Coronary artery (tissue), 2 donors: ENCODE measurements around the gene GRPEL1.

Experiments used
- DNase-seq: peaks from one replicate; pipeline ENCODE4 v3.0.0-alpha.2; 2017; ENCODE audit warnings: low spot score
- H3K27ac ChIP-seq, 2 donors: fragments of 200-600 bp; sonication (generic); one replicate each; pipeline ENCODE4 v1.5.1; 2016 to 2019
- H3K4me3 ChIP-seq: fragments of 200-600 bp; sonication (generic); 2 replicates; pipeline ENCODE4 v1.5.1; 2016; ENCODE audit warnings: mild to moderate bottlenecking, moderate library complexity
- TF ChIP-seq, protein P1 (sequence below): fragments of 200-600 bp; sonication (generic); IDR thresholded peaks from one replicate; pipeline ENCODE4 v1.5.1; 2019; ENCODE audit warnings: antibody characterized with exemption

Gene GRPEL1

DNA sequence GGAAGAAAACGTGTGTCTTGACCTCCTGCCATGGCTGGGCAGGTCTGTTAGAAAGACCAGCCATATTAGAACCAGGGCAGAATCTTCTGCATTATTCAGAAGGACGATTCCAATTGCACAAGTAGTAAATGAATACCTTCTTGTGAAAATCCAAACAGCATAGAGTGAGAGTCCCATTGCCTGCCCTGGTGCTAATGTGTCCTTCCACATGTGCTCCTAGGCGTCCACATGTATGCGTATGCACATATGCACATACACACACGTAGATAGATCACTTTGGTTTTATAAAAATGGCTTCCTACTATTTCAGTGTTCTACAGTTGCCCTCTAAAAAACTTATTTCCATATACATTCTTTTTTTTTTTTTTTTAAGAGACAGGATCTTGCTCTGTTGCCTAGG lies 10.2 kb upstream of the GRPEL1 start:
- TF ChIP-seq, protein P1, sequence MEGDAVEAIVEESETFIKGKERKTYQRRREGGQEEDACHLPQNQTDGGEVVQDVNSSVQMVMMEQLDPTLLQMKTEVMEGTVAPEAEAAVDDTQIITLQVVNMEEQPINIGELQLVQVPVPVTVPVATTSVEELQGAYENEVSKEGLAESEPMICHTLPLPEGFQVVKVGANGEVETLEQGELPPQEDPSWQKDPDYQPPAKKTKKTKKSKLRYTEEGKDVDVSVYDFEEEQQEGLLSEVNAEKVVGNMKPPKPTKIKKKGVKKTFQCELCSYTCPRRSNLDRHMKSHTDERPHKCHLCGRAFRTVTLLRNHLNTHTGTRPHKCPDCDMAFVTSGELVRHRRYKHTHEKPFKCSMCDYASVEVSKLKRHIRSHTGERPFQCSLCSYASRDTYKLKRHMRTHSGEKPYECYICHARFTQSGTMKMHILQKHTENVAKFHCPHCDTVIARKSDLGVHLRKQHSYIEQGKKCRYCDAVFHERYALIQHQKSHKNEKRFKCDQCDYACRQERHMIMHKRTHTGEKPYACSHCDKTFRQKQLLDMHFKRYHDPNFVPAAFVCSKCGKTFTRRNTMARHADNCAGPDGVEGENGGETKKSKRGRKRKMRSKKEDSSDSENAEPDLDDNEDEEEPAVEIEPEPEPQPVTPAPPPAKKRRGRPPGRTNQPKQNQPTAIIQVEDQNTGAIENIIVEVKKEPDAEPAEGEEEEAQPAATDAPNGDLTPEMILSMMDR, result no peak
- Histone ChIP-seq H3K4me3 (no peak overlapping the region), H3K27ac (no peak overlapping the region)
- DNase-seq, result no peak

DNA sequence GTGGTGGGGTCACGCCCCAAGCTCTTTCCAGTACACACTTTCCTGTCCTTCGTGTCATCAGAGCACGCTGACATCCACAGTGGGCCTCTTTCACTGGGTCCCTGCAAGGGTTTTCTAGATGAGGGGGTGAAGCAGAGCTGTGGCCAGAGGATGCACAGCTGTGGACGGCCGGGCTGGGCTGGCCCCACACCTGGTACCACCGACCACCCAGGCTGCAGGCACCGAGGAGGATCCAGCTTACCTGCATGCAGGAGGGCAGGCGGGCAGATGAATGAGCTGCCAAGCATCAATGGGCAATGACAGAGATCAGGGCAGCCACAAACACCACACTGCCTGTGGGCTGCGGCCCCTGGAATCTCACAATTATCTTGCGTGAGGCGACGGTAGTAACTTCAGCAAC lies 9.5 kb upstream of the GRPEL1 start:
- TF ChIP-seq, protein P1, result no peak
- Histone ChIP-seq H3K4me3 (no peak overlapping the region), H3K27ac (no peak overlapping the region)
- DNase-seq, result no peak

DNA sequence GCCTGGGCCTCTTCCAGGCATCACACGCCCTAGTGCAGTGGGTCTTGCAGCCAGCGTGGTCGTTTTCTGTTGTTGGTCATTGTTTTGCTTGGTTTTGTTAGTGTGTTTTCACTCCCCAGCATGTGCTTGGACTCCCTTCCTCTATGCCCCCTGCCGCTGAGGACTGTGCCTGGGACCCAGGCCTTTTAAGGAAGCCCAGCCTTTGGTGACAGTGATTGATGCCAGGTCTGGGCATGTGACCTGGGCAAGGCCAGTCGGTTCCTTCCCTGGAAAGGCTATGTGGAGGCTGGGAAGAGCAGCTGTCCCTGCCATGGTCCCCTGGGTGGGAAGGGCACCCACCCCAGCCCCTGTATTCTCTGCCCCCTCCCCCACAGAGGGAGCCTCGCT lies 8.8 kb upstream of the GRPEL1 start:
- no peak for DNase-seq
- TF ChIP-seq, protein P1, result no peak
- Histone ChIP-seq H3K4me3 (no peak overlapping the region), H3K27ac (no peak overlapping the region)

DNA sequence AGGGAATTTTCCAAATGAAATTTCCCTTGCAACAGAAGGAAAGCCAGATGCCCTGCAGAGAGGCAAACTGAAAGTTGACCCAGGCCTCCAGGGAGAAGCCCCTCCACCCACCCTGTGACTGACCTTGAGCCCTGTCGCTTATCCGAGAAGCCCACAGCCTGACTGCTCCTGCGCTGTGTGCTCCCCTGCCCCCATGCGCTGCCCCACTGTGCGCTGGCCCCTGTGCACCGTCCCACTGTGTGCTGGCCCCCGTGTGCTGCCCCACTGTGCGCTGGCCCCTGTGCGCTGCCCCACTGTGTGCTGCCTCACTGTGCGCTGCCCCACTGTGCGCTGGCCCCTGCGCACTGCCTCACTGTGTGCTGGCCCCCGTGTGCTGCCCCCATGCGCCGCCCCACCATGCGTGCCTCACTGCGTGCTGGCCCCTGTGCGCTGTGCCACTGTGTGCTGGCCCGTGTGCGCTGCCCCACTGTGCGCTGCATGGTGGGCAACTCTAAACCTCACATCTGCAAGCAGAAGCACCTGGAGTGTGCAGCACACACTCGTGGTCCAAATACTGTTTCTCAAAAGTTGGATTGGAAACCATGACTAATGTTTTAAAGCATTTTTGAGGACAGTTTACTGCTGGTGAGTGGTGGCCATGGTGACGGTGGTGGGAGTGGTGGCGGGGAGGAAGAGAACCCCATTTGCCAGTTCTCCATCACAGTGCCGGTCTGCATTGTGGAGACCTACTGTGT lies 8.3 kb upstream of the GRPEL1 start:
- no peak overlapping the region for H3K4me3 ChIP-seq
- DNase-seq, result no peak
- TF ChIP-seq, protein P1, result no peak
- H3K27ac ChIP-seq, result no peak overlapping the region

DNA sequence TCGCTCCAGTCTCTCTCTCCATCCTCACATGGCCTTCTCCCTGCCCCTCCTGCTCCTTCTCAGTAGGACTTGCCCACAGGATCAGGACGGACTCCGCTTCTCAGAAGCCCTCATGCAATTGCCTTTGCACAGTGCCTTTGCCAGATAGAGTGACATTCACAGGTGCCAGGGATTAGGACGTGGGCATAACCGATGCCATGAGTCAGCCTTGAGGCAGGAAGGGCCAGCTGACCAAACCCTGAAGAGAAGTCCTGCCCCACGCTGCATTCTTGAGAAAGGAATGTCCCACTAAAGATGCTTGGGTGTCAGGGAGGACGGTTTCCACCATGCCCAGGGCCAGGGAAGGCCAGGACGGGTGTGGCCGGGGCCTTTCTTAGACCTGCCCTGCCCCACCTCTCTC lies 6.6 kb upstream of the GRPEL1 start:
- no peak overlapping the region for H3K4me3 ChIP-seq
- H3K27ac ChIP-seq, result no peak overlapping the region
- TF ChIP-seq, protein P1, result no peak
- DNase-seq, result no peak

DNA sequence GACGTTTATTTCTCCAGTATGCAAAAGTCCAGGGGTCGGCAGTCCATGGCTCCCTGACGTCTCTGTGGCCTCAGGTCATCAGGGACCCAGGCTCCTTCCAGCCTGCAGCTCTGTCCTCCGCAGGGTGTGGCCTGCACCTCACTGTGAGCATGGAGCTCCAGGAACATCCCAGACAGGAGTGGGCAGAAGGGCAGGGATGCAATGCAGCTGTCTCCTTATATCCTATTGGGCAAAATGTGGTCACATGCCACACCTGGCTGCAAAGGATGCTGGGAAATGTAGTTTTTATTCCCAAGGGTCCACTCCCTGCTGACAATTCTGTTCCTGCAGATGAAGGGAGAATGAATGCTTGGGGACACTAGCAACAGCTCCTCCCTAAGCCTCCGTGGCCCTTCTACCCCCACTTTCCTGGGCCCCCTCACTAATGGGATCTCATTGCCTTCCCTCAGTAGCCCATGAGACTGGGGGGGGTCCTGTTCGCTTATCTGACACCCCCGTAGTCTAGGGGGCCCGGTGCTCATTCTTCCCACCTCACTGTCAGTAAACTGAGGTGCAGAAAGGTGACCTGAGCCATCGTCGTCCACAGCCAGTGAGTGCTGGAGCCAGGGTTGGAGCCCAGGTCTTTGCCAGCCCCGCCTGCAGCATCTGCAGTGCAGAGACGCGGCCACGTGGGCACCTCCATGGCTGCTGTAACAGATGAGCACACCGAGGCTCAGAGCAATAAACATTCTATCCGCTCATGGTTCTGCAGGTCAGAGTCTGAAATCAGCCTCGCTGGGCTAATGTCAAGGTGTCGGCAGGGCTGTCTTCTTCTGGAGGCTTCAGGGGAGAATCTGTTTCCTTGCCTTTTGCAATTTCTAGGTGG lies 5.9 kb upstream of the GRPEL1 start:
- H3K4me3 ChIP-seq, result no peak overlapping the region
- no peak for DNase-seq
- TF ChIP-seq, protein P1, result no peak
- H3K27ac ChIP-seq, result no peak overlapping the region
